ENCODE data around the gene TRIM67.

Gene TRIM67

GRCh38 chr1:231233735-231234417, 72.0 kb downstream of the TRIM67 start:
- DNase-seq (ENCODE audit: low read depth in 2 of 2), result no peak

- DNase-seq (ENCODE audit: low read depth in 2 of 2), result no peak
Measured at GRCh38 chr1:231234506-231234905, 72.6 kb downstream of the TRIM67 start.

- no peak for DNase-seq (ENCODE audit: low read depth in 2 of 2)
Measured at GRCh38 chr1:231235526-231236207, 73.8 kb downstream of the TRIM67 start.

GRCh38 chr1:231236208-231236591, 74.3 kb downstream of the TRIM67 start:
- DNase-seq (ENCODE audit: low read depth in 2 of 2), result no peak

GRCh38 chr1:231236938-231237337, 75.1 kb downstream of the TRIM67 start:
- no peak for DNase-seq (ENCODE audit: low read depth in 2 of 2)

GRCh38 chr1:231238298-231238697, 76.4 kb downstream of the TRIM67 start:
- no peak for DNase-seq (ENCODE audit: low read depth in 2 of 2)

GRCh38 chr1:231240531-231240882, 78.6 kb downstream of the TRIM67 start:
- DNase-seq (ENCODE audit: low read depth in 2 of 2), result no peak

- DNase-seq (ENCODE audit: low read depth in 2 of 2), result peak; percentile 45 to 52
Measured at GRCh38 chr1:231240883-231241735, 79.3 kb downstream of the TRIM67 start, which contains the start of gene GNPAT. Gene GNPAT (plus strand): TSS chr1:231241212. CDS start chr1:231241379, 167 bp downstream.

GRCh38 chr1:231241750-231242149, 79.9 kb downstream of the TRIM67 start:
- no peak for DNase-seq (ENCODE audit: low read depth in 2 of 2)

GRCh38 chr1:231242516-231243198, 80.8 kb downstream of the TRIM67 start:
- DNase-seq (ENCODE audit: low read depth in 2 of 2), result no peak

- no peak for DNase-seq (ENCODE audit: low read depth in 2 of 2)
Measured at GRCh38 chr1:231248778-231249177, 86.9 kb downstream of the TRIM67 start.

- DNase-seq (ENCODE audit: low read depth in 2 of 2), result no peak
Measured at GRCh38 chr1:231252336-231252735, 90.5 kb downstream of the TRIM67 start.

GRCh38 chr1:231260351-231260750, 98.5 kb downstream of the TRIM67 start:
- DNase-seq (ENCODE audit: low read depth in 2 of 2), result no peak

GRCh38 chr1:231264642-231265041, 102.8 kb downstream of the TRIM67 start:
- no peak for DNase-seq (ENCODE audit: low read depth in 2 of 2)

GRCh38 chr1:231265379-231265778, 103.5 kb downstream of the TRIM67 start:
- DNase-seq (ENCODE audit: low read depth in 2 of 2), result no peak

- DNase-seq (ENCODE audit: low read depth in 2 of 2), result no peak
Measured at GRCh38 chr1:231266811-231267322, 105.0 kb downstream of the TRIM67 start.
